Naive thymus-derived CD4-positive, alpha-beta T cell (primary cell): ENCODE data around the gene KRT23. TPM values are rescaled to one million over a fixed set of nuclear protein-coding genes. Genes with fewer than 3 reads are reported as not detected.

Experiments
- ATAC-seq: fragments of 150-1000 bp; cut with Tn5 transposase; 2 replicates; pipeline ENCODE4 v1.10.0; 2021; ENCODE audit warnings: mild to moderate bottlenecking, moderate library complexity
- CTCF ChIA-PET: fragments of 350-600 bp; sonication (Branson Sonifier 250); formaldehyde crosslinking; loops from one replicate; lab custom pipeline; 2021; ENCODE audit warnings: antibody characterized with exemption; lab: Charles Lee
- POLR2A ChIA-PET: fragments of 350-600 bp; sonication (Branson Sonifier 250); formaldehyde crosslinking; loops from one replicate; lab custom pipeline; 2021; ENCODE audit warnings: antibody characterized with exemption, inconsistent platforms; lab: Charles Lee
- DNase-seq, 9 donors: peaks; one replicate each; pipeline versions ENCODE4 v3.0.0 to v3.0.0-alpha.2; 2020 to 2022; ENCODE audit warnings: mixed read lengths in 1 of 9
- H3K27ac ChIP-seq: one replicate; pipeline ENCODE4 v1.7.0; 2013; ENCODE audit warnings: mild to moderate bottlenecking, low read depth, low read length, moderate library complexity
- H3K27me3 ChIP-seq, 2 donors: one replicate each; pipeline ENCODE4 v1.7.0; 2013; ENCODE audit warnings: low read length in 2 of 2, mild to moderate bottlenecking in 2 of 2, moderate library complexity in 2 of 2; ENCODE audit not compliant: control insufficient read depth in 2 of 2, insufficient read depth in 2 of 2
- H3K36me3 ChIP-seq, 3 experiments: 1 replicate in 2 of 3; 2 replicates in 1 of 3; pipeline ENCODE4 v1.7.0; 2013; ENCODE audit warnings: low read length in 3 of 3, mild to moderate bottlenecking in 3 of 3, moderate library complexity in 1 of 3; ENCODE audit not compliant: insufficient read depth in 3 of 3, control insufficient read depth in 2 of 3
- H3K4me1 ChIP-seq, 2 donors: one replicate each; pipeline ENCODE4 v1.7.0; 2013; ENCODE audit warnings: low read length in 2 of 2, mild to moderate bottlenecking in 2 of 2, moderate library complexity in 1 of 2; ENCODE audit not compliant: control insufficient read depth in 2 of 2, insufficient read depth in 2 of 2
- H3K4me3 ChIP-seq: 2 replicates; pipeline ENCODE4 v1.7.0; 2013; ENCODE audit warnings: mild to moderate bottlenecking, low read length
- H3K9me3 ChIP-seq, 3 experiments: 1 replicate in 2 of 3; 2 replicates in 1 of 3; pipeline ENCODE4 v1.7.0; 2013; ENCODE audit warnings: low read length in 3 of 3; ENCODE audit not compliant: control insufficient read depth in 2 of 3
- H3K27ac Mint-ChIP-seq, 9 donors: one replicate each; pipeline ENCODE4 v1.8.0; 2020 to 2022; ENCODE audit warnings: mixed read lengths in 9 of 9, mild to moderate bottlenecking in 8 of 9, moderate library complexity in 5 of 9, inconsistent platforms in 2 of 9
- H3K27me3 Mint-ChIP-seq, 5 donors: one replicate each; pipeline ENCODE4 v1.8.0; 2021 to 2022; ENCODE audit warnings: mixed read lengths in 5 of 5, mild to moderate bottlenecking in 1 of 5
- H3K36me3 Mint-ChIP-seq, 5 donors: one replicate each; pipeline ENCODE4 v1.8.0; 2020 to 2022; ENCODE audit warnings: mixed read lengths in 5 of 5, mild to moderate bottlenecking in 3 of 5, inconsistent platforms in 1 of 5
- H3K4me1 Mint-ChIP-seq, 7 donors: one replicate each; pipeline ENCODE4 v1.8.0; 2020 to 2022; ENCODE audit warnings: mixed read lengths in 7 of 7, mild to moderate bottlenecking in 3 of 7, inconsistent platforms in 1 of 7
- H3K4me3 Mint-ChIP-seq, 10 donors: one replicate each; pipeline ENCODE4 v1.8.0; 2020 to 2022; ENCODE audit warnings: mild to moderate bottlenecking in 10 of 10, mixed read lengths in 10 of 10, moderate library complexity in 6 of 10, inconsistent platforms in 2 of 10
- H3K9me3 Mint-ChIP-seq, 11 donors: one replicate each; pipeline ENCODE4 v1.8.0; 2020 to 2022; ENCODE audit warnings: mixed read lengths in 11 of 11, mild to moderate bottlenecking in 4 of 11, inconsistent platforms in 1 of 11, moderate library complexity in 1 of 11
- intact Hi-C, 2 donors: fragments of 100-400 bp; cut with micrococcal nuclease; formaldehyde crosslinking; loops; one replicate each; pipeline ENCODE4 v1.15.1; 2023
- polyA plus RNA-seq, 2 donors: library from polyadenylated mRNA; unstranded; fragments of 300-500 nt; fragmentation: Illumina TruSeq; gene quantifications; one replicate each; pipeline ENCODE4 v1.2.3, GENCODE V29; 2021
- total RNA-seq, 6 experiments: library from RNA in 5 of 6; stranded (reverse) in 5 of 6; gene quantifications; 1 replicate in 5 of 6; 2 replicates in 1 of 6; pipeline ENCODE4 v1.2.3 and lab custom pipeline; 2021 to 2026

The KRT23 gene
- total and polyA plus RNA-seq, 7 experiments from 2014 or later: 0.83 TPM; not detected in 6

DNA sequence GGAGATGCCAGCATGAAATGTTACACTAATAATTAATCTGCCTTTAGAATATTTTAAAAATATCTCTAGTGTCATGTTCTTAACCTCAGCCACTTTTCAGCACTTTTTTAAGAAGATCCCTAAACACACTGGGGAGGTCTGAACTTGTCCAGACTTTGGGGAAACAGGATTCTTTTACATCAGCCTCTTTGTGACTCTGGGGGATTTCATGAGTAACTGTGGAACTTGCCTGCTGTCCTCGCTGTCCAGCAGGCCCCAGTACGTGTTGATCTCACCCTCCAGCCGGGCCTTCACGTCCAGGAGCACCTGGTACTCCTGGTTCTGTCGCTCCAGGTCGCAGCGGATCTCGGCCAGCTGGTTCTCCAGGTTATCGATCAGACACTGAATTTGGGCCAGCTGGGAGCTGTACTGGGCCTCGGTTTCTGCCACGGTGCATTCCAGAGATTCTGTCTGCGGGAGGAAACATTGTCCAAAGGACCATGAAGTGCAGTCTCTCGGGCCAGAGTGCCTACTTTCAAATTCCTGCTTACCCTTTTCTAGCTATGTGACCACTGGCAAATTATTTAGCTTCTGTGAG, 41.2 kb upstream of the KRT23 start:
- ChIA-PET CTCF (no interaction called here), POLR2A (no interaction called here)
- Mint-ChIP-seq H3K27me3 (peaks cover 14 to 25% (median 21%) of the 10 kb centered on the region in 5 donors), H3K4me3 (no peak overlapping the region), H3K27ac (no peak overlapping the region), H3K36me3 (no peaks in the 10 kb centered on the region), H3K9me3 (no peaks in the 10 kb centered on the region), H3K4me1 (no peaks in the 10 kb centered on the region)
- Histone ChIP-seq H3K27ac (no peak overlapping the region), H3K27me3 (no peaks in the 10 kb centered on the region), H3K4me3 (no peak overlapping the region), H3K4me1 (no peaks in the 10 kb centered on the region), H3K9me3 (no peaks in the 10 kb centered on the region), H3K36me3 (no peaks in the 10 kb centered on the region)
- intact Hi-C loops: no loop called here
- DNase-seq (no peak), ATAC-seq (no peak)

- Histone ChIP-seq H3K27ac (no peak overlapping the region), H3K4me1 (no peaks in the 10 kb centered on the region), H3K9me3 (no peaks in the 10 kb centered on the region), H3K36me3 (no peaks in the 10 kb centered on the region), H3K27me3 (no peaks in the 10 kb centered on the region), H3K4me3 (no peak overlapping the region)
- Mint-ChIP-seq H3K27ac (no peak overlapping the region), H3K36me3 (no peaks in the 10 kb centered on the region), H3K27me3 (peaks cover 9 to 31% (median 17%) of the 10 kb centered on the region in 5 donors), H3K9me3 (no peaks in the 10 kb centered on the region), H3K4me1 (no peaks in the 10 kb centered on the region), H3K4me3 (no peak overlapping the region)
- no peak for ATAC-seq
- intact Hi-C loops: no loop called here
- ChIA-PET POLR2A (no interaction called here), CTCF (no interaction called here)
- DNase-seq: no peak
Measured at GRCh38 chr17:40975516-40975915, 38.1 kb upstream of the KRT23 start.

DNA sequence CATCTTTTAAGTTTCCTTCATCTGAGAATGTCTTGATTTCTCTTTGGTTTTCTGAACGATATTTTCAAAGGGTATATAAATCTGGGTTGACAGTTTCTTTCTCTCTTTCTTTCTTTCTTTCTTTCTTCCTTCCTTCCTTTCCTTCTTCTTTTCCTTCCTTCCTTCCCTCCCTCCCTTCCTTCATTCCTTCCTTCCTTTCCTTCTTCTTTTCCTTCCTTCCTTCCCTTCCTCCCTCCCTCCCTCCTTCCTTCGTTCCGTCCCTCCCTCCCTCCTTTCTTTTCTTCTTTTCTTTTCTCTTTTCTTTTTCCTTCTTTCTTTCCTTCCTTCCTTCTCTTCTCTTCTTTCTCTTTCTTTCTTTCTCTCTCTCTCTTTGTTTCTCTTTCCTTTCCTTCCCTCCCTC, 36.9 kb upstream of the KRT23 start:
- intact Hi-C loops: no loop called here

DNA sequence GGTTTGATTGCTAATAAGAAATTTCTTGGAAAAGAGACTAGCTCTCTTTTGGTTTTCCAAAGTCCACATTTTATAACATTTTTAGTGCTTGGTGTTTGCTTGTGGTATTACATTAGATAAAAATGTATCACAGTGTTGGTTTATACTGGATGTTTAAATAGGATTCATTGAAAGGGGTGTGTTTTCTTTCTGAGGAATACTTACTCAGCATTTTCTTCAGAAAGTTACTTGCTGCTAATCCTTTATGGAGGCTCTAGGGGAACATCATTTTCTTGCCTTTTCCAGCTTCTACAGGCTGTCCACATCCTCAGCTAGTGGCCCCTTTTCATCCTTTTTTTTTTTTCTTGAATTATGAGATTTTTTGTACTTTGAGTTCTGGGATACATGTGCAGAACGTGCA, 30.1 kb upstream of the KRT23 start:
- peaks cover 0 to 3% (median 0%) of the 10 kb centered on the region in 5 donors for H3K36me3 Mint-ChIP-seq
- Histone ChIP-seq H3K36me3 (no peaks in the 10 kb centered on the region), H3K4me1 (no peaks in the 10 kb centered on the region), H3K4me3 (no peak overlapping the region), H3K9me3 (no peaks in the 10 kb centered on the region), H3K27ac (no peak overlapping the region), H3K27me3 (no peaks in the 10 kb centered on the region)
- no peak for DNase-seq
- intact Hi-C loops: no loop called here
- no peak overlapping the region for H3K27ac Mint-ChIP-seq
- H3K4me1 Mint-ChIP-seq: peaks cover 0 to 5% (median 0%) of the 10 kb centered on the region in 7 donors
- ChIA-PET POLR2A (no interaction called here), CTCF (no interaction called here)
- H3K4me3 Mint-ChIP-seq: no peak overlapping the region
- H3K27me3 Mint-ChIP-seq: peaks cover 0 to 33% (median 22%) of the 10 kb centered on the region in 5 donors
- H3K9me3 Mint-ChIP-seq: peaks cover 0 to 3% (median 0%) of the 10 kb centered on the region in 11 donors
- ATAC-seq: no peak

More for the DNA sequence above, 36.9 kb upstream of the KRT23 start:
- Histone ChIP-seq H3K27ac (no peak overlapping the region), H3K36me3 (no peaks in the 10 kb centered on the region), H3K9me3 (no peaks in the 10 kb centered on the region), H3K4me1 (no peaks in the 10 kb centered on the region), H3K4me3 (no peak overlapping the region), H3K27me3 (no peaks in the 10 kb centered on the region)
- ATAC-seq (no peak), DNase-seq (no peak)
- no peaks in the 10 kb centered on the region for H3K4me1 Mint-ChIP-seq
- peaks cover 12 to 38% (median 14%) of the 10 kb centered on the region in 5 donors for H3K27me3 Mint-ChIP-seq
- no peaks in the 10 kb centered on the region for H3K9me3 Mint-ChIP-seq
- H3K4me3 Mint-ChIP-seq: no peak overlapping the region
- no peak overlapping the region for H3K27ac Mint-ChIP-seq
- ChIA-PET POLR2A (no interaction called here), CTCF (no interaction called here)
- no peaks in the 10 kb centered on the region for H3K36me3 Mint-ChIP-seq

DNA sequence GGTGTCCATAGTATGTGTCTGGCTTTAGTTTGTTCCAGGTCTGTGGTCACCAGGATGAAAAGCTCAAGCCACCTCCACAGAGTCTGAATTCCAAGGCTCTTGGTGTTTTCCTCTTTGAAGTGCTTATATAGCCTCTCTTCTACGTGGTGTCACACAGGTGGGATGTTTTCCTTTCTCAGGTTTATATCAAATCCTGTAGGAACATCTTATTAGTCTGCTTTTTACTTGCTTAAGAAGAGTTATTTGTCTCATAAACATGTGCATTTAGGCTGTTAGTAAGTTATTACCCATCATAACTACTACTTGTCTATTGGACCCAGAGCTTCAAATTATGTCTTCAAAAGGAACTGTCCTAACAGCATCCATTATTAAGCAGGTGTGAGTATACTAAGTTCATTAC, 29.4 kb upstream of the KRT23 start, which contains the start of gene KRT39:
TSS of gene KRT39 (minus strand) at position 101 of the 400 bp plus-strand sequence. CDS start at position 9, 92 bp downstream.
- peaks cover 0 to 3% (median 0%) of the 10 kb centered on the region in 5 donors for H3K36me3 Mint-ChIP-seq
- no peak within 1 kb of the TSS for H3K4me3 ChIP-seq
- no peak for DNase-seq
- H3K27me3 ChIP-seq: no peaks in the 10 kb centered on the region
- ChIA-PET POLR2A (no interaction called here), CTCF (no interaction called here)
- no peaks in the 10 kb centered on the region for H3K4me1 ChIP-seq
- ATAC-seq: no peak
- no peak within 1 kb of the TSS for H3K4me3 Mint-ChIP-seq
- H3K27ac Mint-ChIP-seq: no peak within 1 kb of the TSS
- H3K4me1 Mint-ChIP-seq: peaks cover 0 to 5% (median 0%) of the 10 kb centered on the region in 7 donors
- no peak within 1 kb of the TSS for H3K27ac ChIP-seq
- H3K9me3 ChIP-seq: no peaks in the 10 kb centered on the region
- peaks cover 0 to 30% (median 22%) of the 10 kb centered on the region in 5 donors for H3K27me3 Mint-ChIP-seq
- H3K9me3 Mint-ChIP-seq: peaks cover 0 to 3% (median 0%) of the 10 kb centered on the region in 11 donors
- intact Hi-C loops: no loop called here
- no peaks in the 10 kb centered on the region for H3K36me3 ChIP-seq

DNA sequence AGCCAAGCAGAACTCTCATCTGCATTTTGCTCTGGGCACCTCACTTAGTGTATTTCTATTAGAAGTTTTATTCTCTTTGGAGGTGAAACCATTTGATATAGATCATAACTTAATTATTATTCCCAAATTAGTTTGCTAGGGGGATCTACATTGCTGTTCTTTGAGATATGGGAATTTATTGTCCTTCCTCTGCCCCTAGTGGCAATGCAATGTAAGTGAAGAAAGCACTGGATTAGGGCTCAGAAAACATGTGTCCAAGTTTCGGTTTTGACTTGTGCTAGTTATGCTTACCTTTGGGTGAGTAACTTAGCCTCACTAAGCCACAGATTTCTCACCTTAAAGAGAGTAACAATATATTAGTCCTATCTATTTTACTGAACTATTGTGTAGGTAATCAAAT, 26.4 kb upstream of the KRT23 start:
- Histone ChIP-seq H3K4me3 (no peak overlapping the region), H3K4me1 (no peaks in the 10 kb centered on the region), H3K27ac (no peak overlapping the region), H3K27me3 (no peaks in the 10 kb centered on the region), H3K36me3 (no peaks in the 10 kb centered on the region), H3K9me3 (no peaks in the 10 kb centered on the region)
- intact Hi-C loops: no loop called here
- POLR2A ChIA-PET: no interaction called here
- Mint-ChIP-seq H3K9me3 (peaks cover 0 to 3% (median 0%) of the 10 kb centered on the region in 11 donors), H3K36me3 (peaks cover 0 to 3% (median 0%) of the 10 kb centered on the region in 5 donors), H3K27me3 (peaks cover 4 to 21% (median 19%) of the 10 kb centered on the region in 5 donors), H3K4me1 (peaks cover 0 to 6% (median 0%) of the 10 kb centered on the region in 7 donors), H3K4me3 (no peak overlapping the region), H3K27ac (no peak overlapping the region)
- CTCF ChIA-PET: no interaction called here
- DNase-seq (peak in 3 of 9 donors; percentile 1 to 19 (median 2)), ATAC-seq (no peak)

GRCh38 chr17:40962059-40962561, 24.7 kb upstream of the KRT23 start:
- peaks cover 4 to 16% (median 13%) of the 10 kb centered on the region in 5 donors for H3K27me3 Mint-ChIP-seq
- Histone ChIP-seq H3K36me3 (no peaks in the 10 kb centered on the region), H3K27ac (no peak overlapping the region), H3K4me3 (no peak overlapping the region), H3K4me1 (no peaks in the 10 kb centered on the region), H3K27me3 (no peaks in the 10 kb centered on the region), H3K9me3 (no peaks in the 10 kb centered on the region)
- peaks cover 0 to 3% (median 0%) of the 10 kb centered on the region in 5 donors for H3K36me3 Mint-ChIP-seq
- peaks cover 0 to 6% (median 0%) of the 10 kb centered on the region in 7 donors for H3K4me1 Mint-ChIP-seq
- no peak overlapping the region for H3K27ac Mint-ChIP-seq
- ATAC-seq (no peak), DNase-seq (no peak)
- peaks cover 0 to 3% (median 0%) of the 10 kb centered on the region in 11 donors for H3K9me3 Mint-ChIP-seq
- ChIA-PET CTCF (no interaction called here), POLR2A (no interaction called here)
- no peak overlapping the region for H3K4me3 Mint-ChIP-seq
- intact Hi-C loops: no loop called here
